ENCODE results near the gene TTC12. TPM values are rescaled to one million over a fixed set of nuclear protein-coding genes. Genes with fewer than 3 reads are reported as not detected.

The TTC12 gene
- total and polyA plus RNA-seq, 12 donors = 3.3 to 18.0 (median 7.8) TPM

GRCh38 chr11:113373981-113374560 lies 59.7 kb downstream of the TTC12 start:
- Histone ChIP-seq H3K27me3 (peaks cover 0 to 15% (median 3%) of the 10 kb centered on the region in 7 donors), H3K4me1 (peaks cover 0 to 3% (median 0%) of the 10 kb centered on the region in 9 donors), H3K36me3 (peaks cover 0 to 15% (median 0%) of the 10 kb centered on the region in 9 donors), H3K9me3 (no peaks in the 10 kb centered on the region), H3K27ac (no peak overlapping the region), H3K4me3 (no peak overlapping the region)
- 59 to 63% methylated on average over 10 of the region's 10 CpGs for WGBS, 2 donors
- intact Hi-C loops (cut with DNase I) = no loop called here
- DNase-seq (no peak), ATAC-seq (no peak)
- no peak for TF ChIP-seq CTCF (IDR thresholded peaks at IDR 0.05)

- H3K9me3 ChIP-seq = no peaks in the 10 kb centered on the region
- H3K27ac ChIP-seq = no peak overlapping the region
- peaks cover 0 to 6% (median 0%) of the 10 kb centered on the region in 9 donors for H3K36me3 ChIP-seq
- DNase-seq = no peak
- TF ChIP-seq CTCF (IDR thresholded peaks at IDR 0.05) = no peak
- intact Hi-C loops (cut with DNase I) = no loop called here
- H3K4me1 ChIP-seq = peaks cover 0 to 3% (median 0%) of the 10 kb centered on the region in 9 donors
- ATAC-seq = no peak
- H3K27me3 ChIP-seq = peaks cover 0 to 20% (median 3%) of the 10 kb centered on the region in 7 donors
- no peak overlapping the region for H3K4me3 ChIP-seq
- WGBS, 2 donors = 86 to 92% methylated on average over 5 of the region's 5 CpGs
These were observed 61.0 kb downstream of the TTC12 start for GRCh38 chr11:113375402-113375801.

GRCh38 chr11:113376156-113376555 lies 61.8 kb downstream of the TTC12 start:
- peak in 1 of 8 donors; percentile 38 for ATAC-seq
- intact Hi-C loops (cut with DNase I) = no loop called here
- Histone ChIP-seq H3K4me3 (no peak overlapping the region), H3K36me3 (peaks cover 0 to 2% (median 0%) of the 10 kb centered on the region in 9 donors), H3K27ac (no peak overlapping the region), H3K27me3 (peaks cover 0 to 26% (median 3%) of the 10 kb centered on the region in 7 donors), H3K9me3 (peaks cover 0 to 4% (median 0%) of the 10 kb centered on the region in 11 donors), H3K4me1 (peaks cover 0 to 3% (median 0%) of the 10 kb centered on the region in 9 donors)
- no peak for TF ChIP-seq CTCF (IDR thresholded peaks at IDR 0.05)
- WGBS, 2 donors = 15 to 26% methylated on average over 3 of the region's 3 CpGs
- DNase-seq = no peak

- DNase-seq (no peak), ATAC-seq (no peak)
- Histone ChIP-seq H3K27ac (no peak overlapping the region), H3K4me1 (peaks cover 0 to 3% (median 0%) of the 10 kb centered on the region in 9 donors), H3K9me3 (peaks cover 0 to 4% (median 0%) of the 10 kb centered on the region in 11 donors), H3K4me3 (no peak overlapping the region), H3K27me3 (peaks cover 0 to 27% (median 3%) of the 10 kb centered on the region in 7 donors), H3K36me3 (no peaks in the 10 kb centered on the region)
- intact Hi-C loops (cut with DNase I) = no loop called here
- 48 to 52% methylated on average over 7 of the region's 7 CpGs for WGBS, 2 donors
- TF ChIP-seq CTCF (IDR thresholded peaks at IDR 0.05) = no peak
These were observed 63.5 kb downstream of the TTC12 start for GRCh38 chr11:113377681-113378412.

Measured in heart right ventricle (tissue), 16 donors.